Measurements from ENCODE around the gene SNRNP40. TPM values are rescaled to one million over a fixed set of nuclear protein-coding genes. Genes with fewer than 3 reads are reported as not detected.

SNRNP40 gene
- total RNA-seq, 3 donors from 2014 or later (not counting 1 experiment from before 2014, with no cell fraction given) = 57.9 to 71.2 (median 60.3) TPM

DNA sequence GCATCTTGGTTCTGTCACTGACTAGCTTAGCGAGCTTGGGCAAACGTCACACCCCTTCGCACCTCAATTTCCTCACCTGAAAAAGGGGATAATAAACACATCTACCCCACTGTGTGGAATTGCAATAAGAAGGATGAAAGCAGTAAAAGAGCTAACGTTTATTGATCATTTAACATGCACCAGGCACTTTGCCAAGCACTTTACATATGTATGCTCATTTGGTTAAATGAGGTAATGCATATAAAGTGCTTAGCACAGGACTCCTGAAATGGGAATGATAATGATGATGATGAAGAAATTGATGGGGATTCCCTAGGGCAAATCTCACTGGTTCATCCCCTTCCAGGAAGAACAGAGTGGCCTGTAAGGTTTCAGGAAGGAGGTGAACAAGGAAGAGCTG is 61.7 kb downstream of the SNRNP40 start:
- intact Hi-C loops (cut with micrococcal nuclease) = no loop called here
- no peak overlapping the region for H3K27ac Mint-ChIP-seq
- H3K27me3 ChIP-seq (ENCODE audit: control insufficient read depth, insufficient read depth, low read length) = peaks cover 13% of the 10 kb centered on the region
- peaks cover 7% of the 10 kb centered on the region in 2 donors for H3K4me1 Mint-ChIP-seq
- no peak overlapping the region for H3K4me3 ChIP-seq (ENCODE audit: low read length)
- no peak overlapping the region for H3K27ac ChIP-seq (ENCODE audit: low read length)
- peaks cover 4% of the 10 kb centered on the region for H3K4me1 ChIP-seq (ENCODE audit: control insufficient read depth, insufficient read depth, low read length)
- no peak for ATAC-seq
- H3K9me3 ChIP-seq (ENCODE audit: control insufficient read depth, insufficient read depth, low read length) = no peaks in the 10 kb centered on the region
- peaks cover 31 to 42% of the 10 kb centered on the region in 2 donors for H3K27me3 Mint-ChIP-seq (ENCODE audit: low read depth in 2 of 2)
- no peak for DNase-seq
- TF ChIP-seq, protein P1, sequence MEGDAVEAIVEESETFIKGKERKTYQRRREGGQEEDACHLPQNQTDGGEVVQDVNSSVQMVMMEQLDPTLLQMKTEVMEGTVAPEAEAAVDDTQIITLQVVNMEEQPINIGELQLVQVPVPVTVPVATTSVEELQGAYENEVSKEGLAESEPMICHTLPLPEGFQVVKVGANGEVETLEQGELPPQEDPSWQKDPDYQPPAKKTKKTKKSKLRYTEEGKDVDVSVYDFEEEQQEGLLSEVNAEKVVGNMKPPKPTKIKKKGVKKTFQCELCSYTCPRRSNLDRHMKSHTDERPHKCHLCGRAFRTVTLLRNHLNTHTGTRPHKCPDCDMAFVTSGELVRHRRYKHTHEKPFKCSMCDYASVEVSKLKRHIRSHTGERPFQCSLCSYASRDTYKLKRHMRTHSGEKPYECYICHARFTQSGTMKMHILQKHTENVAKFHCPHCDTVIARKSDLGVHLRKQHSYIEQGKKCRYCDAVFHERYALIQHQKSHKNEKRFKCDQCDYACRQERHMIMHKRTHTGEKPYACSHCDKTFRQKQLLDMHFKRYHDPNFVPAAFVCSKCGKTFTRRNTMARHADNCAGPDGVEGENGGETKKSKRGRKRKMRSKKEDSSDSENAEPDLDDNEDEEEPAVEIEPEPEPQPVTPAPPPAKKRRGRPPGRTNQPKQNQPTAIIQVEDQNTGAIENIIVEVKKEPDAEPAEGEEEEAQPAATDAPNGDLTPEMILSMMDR (IDR thresholded peaks at IDR 0.05) = no peak
- H3K9me3 Mint-ChIP-seq = no peaks in the 10 kb centered on the region
- no peaks in the 10 kb centered on the region for H3K36me3 ChIP-seq (ENCODE audit: control insufficient read depth, insufficient read depth, low read length)
- H3K4me3 Mint-ChIP-seq = no peak overlapping the region
- 20% methylated on average over 1 of the region's 4 CpGs for WGBS (ENCODE audit: insufficient coverage)
- H3K36me3 Mint-ChIP-seq = no peaks in the 10 kb centered on the region

DNA sequence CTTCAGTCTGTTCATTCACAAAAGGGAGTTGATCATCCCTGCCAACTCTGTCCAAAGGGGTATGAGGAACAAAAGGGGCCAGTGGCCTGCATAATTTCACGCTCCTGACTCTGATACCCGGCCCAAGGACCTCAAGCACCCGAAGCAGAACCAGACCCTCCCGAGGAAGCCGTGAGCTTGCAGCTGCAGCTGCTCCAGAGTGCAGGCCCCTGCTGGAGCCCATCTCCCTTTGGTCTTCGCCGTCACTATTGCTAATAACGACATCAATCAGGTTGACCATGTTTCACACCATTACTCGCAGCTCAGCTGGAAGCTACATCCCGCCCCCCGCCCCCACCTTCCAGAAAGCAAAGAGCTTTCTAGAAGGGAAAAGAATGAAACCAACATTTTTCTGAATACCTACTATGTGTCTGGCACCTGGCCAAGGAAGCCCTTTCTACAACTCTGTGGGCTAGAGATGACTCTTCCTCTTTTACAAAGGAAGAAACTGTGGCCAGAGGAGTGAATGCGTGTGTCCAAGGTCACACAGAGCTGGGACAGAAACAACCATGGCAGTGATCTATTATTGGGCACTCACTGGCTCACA is 62.4 kb downstream of the SNRNP40 start:
- Mint-ChIP-seq H3K4me1 (peaks cover 7% of the 10 kb centered on the region in 2 donors), H3K27ac (no peak overlapping the region), H3K4me3 (no peak overlapping the region), H3K9me3 (no peaks in the 10 kb centered on the region), H3K36me3 (no peaks in the 10 kb centered on the region), H3K27me3 (ENCODE audit: low read depth in 2 of 2) (peaks cover 31 to 42% of the 10 kb centered on the region in 2 donors)
- Histone ChIP-seq H3K9me3 (ENCODE audit: control insufficient read depth, insufficient read depth, low read length) (no peaks in the 10 kb centered on the region), H3K4me3 (ENCODE audit: low read length) (no peak overlapping the region), H3K4me1 (ENCODE audit: control insufficient read depth, insufficient read depth, low read length) (peaks cover 4% of the 10 kb centered on the region), H3K27ac (ENCODE audit: low read length) (no peak overlapping the region), H3K27me3 (ENCODE audit: control insufficient read depth, insufficient read depth, low read length) (peaks cover 13% of the 10 kb centered on the region), H3K36me3 (ENCODE audit: control insufficient read depth, insufficient read depth, low read length) (no peaks in the 10 kb centered on the region)
- ATAC-seq (no peak), DNase-seq (no peak)
- TF ChIP-seq, protein P1 (IDR thresholded peaks at IDR 0.05) = no peak
- WGBS (ENCODE audit: insufficient coverage) = 60% methylated on average over 12 of the region's 12 CpGs
- intact Hi-C loops (cut with micrococcal nuclease) = no loop called here

DNA sequence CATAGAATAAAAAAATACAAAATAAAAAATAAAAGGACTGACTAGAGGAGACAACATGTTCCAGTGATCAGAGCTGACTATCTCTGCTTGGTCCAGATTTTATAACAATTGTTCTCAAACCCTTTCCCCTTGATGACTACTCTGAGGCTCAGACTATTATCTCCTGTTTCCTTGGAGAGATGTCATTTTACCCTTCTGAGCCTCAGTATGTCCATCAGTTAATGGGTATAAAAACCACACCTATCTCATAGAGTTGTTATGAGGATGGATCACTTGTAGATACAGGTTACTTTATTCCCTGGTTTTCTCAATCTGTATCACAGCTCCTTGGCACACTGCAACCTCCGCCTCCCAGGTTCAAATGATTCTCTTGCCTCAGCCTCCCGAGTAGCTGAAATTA is 63.9 kb downstream of the SNRNP40 start:
- 90% methylated on average over 2 of the region's 2 CpGs for WGBS (ENCODE audit: insufficient coverage)
- DNase-seq (no peak), ATAC-seq (no peak)
- Mint-ChIP-seq H3K9me3 (no peaks in the 10 kb centered on the region), H3K4me1 (no peaks in the 10 kb centered on the region), H3K27me3 (ENCODE audit: low read depth in 2 of 2) (peaks cover 16 to 28% of the 10 kb centered on the region in 2 donors), H3K36me3 (no peaks in the 10 kb centered on the region), H3K27ac (no peak overlapping the region), H3K4me3 (no peak overlapping the region)
- H3K9me3 ChIP-seq (ENCODE audit: control insufficient read depth, insufficient read depth, low read length) = no peaks in the 10 kb centered on the region
- intact Hi-C loops (cut with micrococcal nuclease) = no loop called here
- H3K36me3 ChIP-seq (ENCODE audit: control insufficient read depth, insufficient read depth, low read length) = no peaks in the 10 kb centered on the region
- TF ChIP-seq, protein P1 (IDR thresholded peaks at IDR 0.05) = no peak
- no peak overlapping the region for H3K4me3 ChIP-seq (ENCODE audit: low read length)
- H3K27ac ChIP-seq (ENCODE audit: low read length) = no peak overlapping the region
- no peaks in the 10 kb centered on the region for H3K4me1 ChIP-seq (ENCODE audit: control insufficient read depth, insufficient read depth, low read length)
- peaks cover 3% of the 10 kb centered on the region for H3K27me3 ChIP-seq (ENCODE audit: control insufficient read depth, insufficient read depth, low read length)

DNA sequence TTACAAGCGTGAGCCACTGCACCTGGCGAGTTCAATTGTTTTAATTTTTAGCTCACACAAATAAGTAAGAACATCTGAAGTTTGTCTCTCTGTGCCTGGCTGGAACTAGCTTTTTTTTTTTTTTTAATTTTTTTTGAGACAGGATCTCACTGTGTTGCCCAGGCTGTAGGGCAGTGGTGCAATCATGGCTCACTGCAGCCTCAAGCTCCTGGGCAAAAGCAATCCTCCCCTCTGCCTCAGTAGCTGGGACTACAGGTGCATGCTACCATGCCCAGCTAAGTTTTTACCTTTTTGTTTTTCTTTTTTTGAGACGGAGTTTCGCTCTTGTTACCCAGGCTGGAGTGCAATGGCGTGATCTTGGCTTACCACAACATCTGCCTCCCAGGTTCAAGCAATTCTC is 64.8 kb downstream of the SNRNP40 start:
- peaks cover 3% of the 10 kb centered on the region for H3K27me3 ChIP-seq (ENCODE audit: control insufficient read depth, insufficient read depth, low read length)
- no peaks in the 10 kb centered on the region for H3K4me1 ChIP-seq (ENCODE audit: control insufficient read depth, insufficient read depth, low read length)
- ATAC-seq = no peak
- DNase-seq = no peak
- H3K9me3 ChIP-seq (ENCODE audit: control insufficient read depth, insufficient read depth, low read length) = no peaks in the 10 kb centered on the region
- H3K36me3 Mint-ChIP-seq = no peaks in the 10 kb centered on the region
- intact Hi-C loops (cut with micrococcal nuclease) = no loop called here
- H3K27ac ChIP-seq (ENCODE audit: low read length) = no peak overlapping the region
- no peak overlapping the region for H3K4me3 Mint-ChIP-seq
- H3K36me3 ChIP-seq (ENCODE audit: control insufficient read depth, insufficient read depth, low read length) = no peaks in the 10 kb centered on the region
- peaks cover 16 to 23% of the 10 kb centered on the region in 2 donors for H3K27me3 Mint-ChIP-seq (ENCODE audit: low read depth in 2 of 2)
- 93% methylated on average over 5 of the region's 5 CpGs for WGBS (ENCODE audit: insufficient coverage)
- H3K9me3 Mint-ChIP-seq = no peaks in the 10 kb centered on the region
- TF ChIP-seq, protein P1 (IDR thresholded peaks at IDR 0.05) = no peak
- no peak overlapping the region for H3K27ac Mint-ChIP-seq
- no peaks in the 10 kb centered on the region for H3K4me1 Mint-ChIP-seq
- H3K4me3 ChIP-seq (ENCODE audit: low read length) = no peak overlapping the region
